Peyer's patch (tissue), 4 donors: ENCODE measurements around the gene ULBP2. TPM values are rescaled to one million over a fixed set of nuclear protein-coding genes. Genes with fewer than 3 reads are reported as not detected.
"Not testable (repeated sequence)": the region's sequence is repeated elsewhere in the genome, so short reads cannot be mapped to it uniquely, and the experiment has no call there.

Experiments
- DNase-seq, 3 donors: peaks; one replicate each; pipeline ENCODE4 v3.0.0-alpha.2; 2017 to 2019
- H3K27ac ChIP-seq, 4 donors: fragments of 200-600 bp; sonication (generic); one replicate each; pipeline ENCODE4 v1.5.1; 2016 to 2019
- H3K27me3 ChIP-seq, 2 donors: fragments of 200-600 bp; sonication (generic); one replicate each; pipeline ENCODE4 v1.5.1; 2019
- H3K36me3 ChIP-seq, 3 donors: fragments of 200-600 bp; sonication (generic); one replicate each; pipeline ENCODE4 v1.5.1; 2016 to 2019
- H3K4me1 ChIP-seq, 4 donors: fragments of 200-600 bp; sonication (generic); one replicate each; pipeline ENCODE4 v1.5.1; 2016 to 2019
- H3K4me3 ChIP-seq, 4 donors: fragments of 200-600 bp; sonication (generic); 1 replicate in 3 of 4; 2 replicates in 1 of 4; pipeline ENCODE4 v1.5.1; 2016 to 2019; ENCODE audit warnings: mild to moderate bottlenecking in 1 of 4
- H3K9me3 ChIP-seq, 4 donors: fragments of 200-600 bp; sonication (generic); one replicate each; pipeline ENCODE4 v1.5.1; 2016 to 2019; ENCODE audit warnings: mild to moderate bottlenecking in 1 of 4
- CTCF ChIP-seq, 6 experiments: fragments of 450-650 bp in 4 of 6; fragments of 200-600 bp in 2 of 6; sonication (generic) in 1 of 6; IDR thresholded peaks; one replicate each; pipeline ENCODE4 v1.5.1; 2017 to 2019; ENCODE audit warnings: antibody characterized with exemption in 6 of 6, mild to moderate bottlenecking in 3 of 6, moderate library complexity in 1 of 6
- POLR2A ChIP-seq, 2 donors: fragments of 450-650 bp; IDR thresholded peaks; one replicate each; pipeline ENCODE4 v1.5.1; 2017; ENCODE audit warnings: antibody characterized with exemption in 2 of 2, mild to moderate bottlenecking in 2 of 2, moderate library complexity in 2 of 2
- total RNA-seq, 4 donors: library from RNA; depleted of rRNA; stranded (reverse); fragments of >200 nt; gene quantifications; one replicate each; pipeline ENCODE4 v1.1.0, GENCODE V29; 2016

The ULBP2 gene
- total RNA-seq, 4 donors from 2014 or later = not detected

- Histone ChIP-seq H3K4me3 (no peak overlapping the region), H3K27me3 (no peaks in the 10 kb centered on the region), H3K4me1 (no peaks in the 10 kb centered on the region), H3K36me3 (no peaks in the 10 kb centered on the region), H3K27ac (no peak overlapping the region), H3K9me3 (peaks cover 0 to 6% (median 0%) of the 10 kb centered on the region in 4 donors)
- DNase-seq = no peak
- TF ChIP-seq CTCF (IDR thresholded peaks at IDR 0.05) = no peak
- TF ChIP-seq POLR2A (IDR thresholded peaks at IDR 0.05) = no peak
These were observed 28.1 kb upstream of the ULBP2 start for GRCh38 chr6:149913540-149914240.

GRCh38 chr6:149915970-149916865 is 25.6 kb upstream of the ULBP2 start:
- DNase-seq = peak in 1 of 3 donors; percentile 39
- Histone ChIP-seq H3K9me3 (no peaks in the 10 kb centered on the region), H3K27me3 (no peaks in the 10 kb centered on the region), H3K27ac (no peak overlapping the region), H3K36me3 (no peaks in the 10 kb centered on the region), H3K4me3 (no peak overlapping the region), H3K4me1 (no peaks in the 10 kb centered on the region)
- no peak for TF ChIP-seq POLR2A (IDR thresholded peaks at IDR 0.05)

GRCh38 chr6:149917679-149918078 is 24.1 kb upstream of the ULBP2 start:
- Histone ChIP-seq H3K27ac (no peak overlapping the region), H3K36me3 (no peaks in the 10 kb centered on the region), H3K4me3 (no peak overlapping the region), H3K27me3 (no peaks in the 10 kb centered on the region), H3K9me3 (no peaks in the 10 kb centered on the region), H3K4me1 (peaks cover 0 to 5% (median 1%) of the 10 kb centered on the region in 4 donors)
- TF ChIP-seq CTCF (IDR thresholded peaks at IDR 0.05) (no peak), POLR2A (IDR thresholded peaks at IDR 0.05) (no peak)
- no peak for DNase-seq

- Histone ChIP-seq H3K4me3 (no peak overlapping the region), H3K36me3 (no peaks in the 10 kb centered on the region), H3K4me1 (peaks cover 0 to 7% (median 4%) of the 10 kb centered on the region in 4 donors), H3K27ac (no peak overlapping the region), H3K27me3 (no peaks in the 10 kb centered on the region), H3K9me3 (no peaks in the 10 kb centered on the region)
- TF ChIP-seq CTCF (IDR thresholded peaks at IDR 0.05) (no peak), POLR2A (IDR thresholded peaks at IDR 0.05) (no peak)
- peak in 1 of 3 donors; percentile 25 for DNase-seq
These were observed 23.5 kb upstream of the ULBP2 start for GRCh38 chr6:149918151-149918905.

GRCh38 chr6:149919126-149919833 is 22.5 kb upstream of the ULBP2 start:
- not testable (repeated sequence) for H3K4me3 ChIP-seq, H3K27me3 ChIP-seq, H3K4me1 ChIP-seq, DNase-seq, H3K27ac ChIP-seq, H3K9me3 ChIP-seq, H3K36me3 ChIP-seq

GRCh38 chr6:149919834-149920225 is 22.0 kb upstream of the ULBP2 start:
- Histone ChIP-seq H3K4me3 (no peak overlapping the region), H3K9me3 (no peaks in the 10 kb centered on the region), H3K36me3 (no peaks in the 10 kb centered on the region), H3K27me3 (no peaks in the 10 kb centered on the region), H3K4me1 (peaks cover 0 to 7% (median 4%) of the 10 kb centered on the region in 4 donors), H3K27ac (no peak overlapping the region)
- no peak for DNase-seq
- TF ChIP-seq POLR2A (IDR thresholded peaks at IDR 0.05) (no peak), CTCF (IDR thresholded peaks at IDR 0.05) (no peak)
